Stimulated activated CD8-positive, alpha-beta memory T cell treated with anti-CD3 and anti-CD28 coated beads, Interleukin-15, amount 100 ng/mL, for 24 hours (primary cell): ENCODE measurements around the gene FAS.

Experiments used
- DNase-seq: peaks from one replicate; pipeline ENCODE4 v3.0.0-alpha.2; 2020; ENCODE audit warnings: low read depth

FAS gene

DNA sequence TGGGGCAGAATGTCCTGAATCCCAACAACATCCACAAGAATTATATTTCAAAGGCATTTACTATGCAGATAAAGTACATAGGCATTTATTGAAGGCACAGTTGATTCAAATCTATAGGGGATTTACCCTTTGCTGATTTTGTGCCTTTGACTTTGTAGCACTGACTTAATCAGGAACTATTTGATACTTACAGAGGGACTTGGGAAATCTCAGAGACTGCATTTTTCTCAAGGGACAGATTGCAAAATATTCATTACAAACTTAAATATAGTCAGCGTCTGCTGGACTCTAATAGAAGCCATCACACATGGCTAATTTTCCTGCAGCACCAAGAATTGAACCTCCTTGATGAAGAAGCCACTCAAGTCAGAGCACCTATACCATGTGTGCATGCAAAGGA is 44.9 kb downstream of the FAS start:
- DNase-seq, result no peak

GRCh38 chr10:89037096-89037495 is 46.5 kb downstream of the FAS start:
- DNase-seq, result no peak

GRCh38 chr10:89042562-89042961 is 52.0 kb downstream of the FAS start:
- no peak for DNase-seq

DNA sequence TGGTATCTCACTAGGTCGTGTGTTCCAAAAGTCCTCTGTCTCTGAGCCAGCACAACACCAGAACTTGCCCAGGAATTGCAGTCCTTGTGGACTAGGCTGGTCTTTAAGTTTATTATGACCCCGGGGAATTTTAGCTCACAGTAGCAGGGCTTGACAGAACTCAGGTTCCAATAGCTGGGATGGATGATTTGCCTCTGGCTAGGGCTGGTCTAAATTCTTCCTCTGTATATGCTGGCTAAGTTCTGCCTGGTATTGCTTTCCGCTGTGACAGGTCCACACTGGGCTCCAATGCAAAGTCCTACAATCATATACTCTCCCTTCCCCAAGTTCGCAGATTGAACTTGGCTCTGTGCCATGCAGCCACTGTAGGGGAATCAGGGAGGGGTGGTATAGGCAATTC is 52.5 kb downstream of the FAS start:
- no peak for DNase-seq

DNA sequence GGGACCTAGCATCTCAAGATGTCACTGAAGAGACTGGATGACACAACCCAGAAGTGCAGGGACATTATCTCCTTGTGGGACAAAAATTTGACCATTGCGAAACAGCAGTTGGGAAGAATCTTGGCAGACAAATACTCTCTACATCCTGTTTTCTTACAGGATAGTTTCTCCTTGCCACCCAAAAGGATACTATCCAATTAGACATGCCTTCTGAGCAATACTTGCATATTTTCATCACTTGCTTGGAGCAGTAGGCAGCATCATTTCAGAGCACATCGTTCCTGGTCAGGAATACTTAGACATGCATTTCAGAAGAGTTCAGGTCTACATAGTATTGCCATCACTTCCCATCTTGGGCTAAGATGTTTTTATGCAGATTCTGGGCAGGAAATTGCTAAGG is 56.8 kb downstream of the FAS start:
- no peak for DNase-seq

- DNase-seq, result no peak
Measured at GRCh38 chr10:89051593-89051992, 61.0 kb downstream of the FAS start.

DNA sequence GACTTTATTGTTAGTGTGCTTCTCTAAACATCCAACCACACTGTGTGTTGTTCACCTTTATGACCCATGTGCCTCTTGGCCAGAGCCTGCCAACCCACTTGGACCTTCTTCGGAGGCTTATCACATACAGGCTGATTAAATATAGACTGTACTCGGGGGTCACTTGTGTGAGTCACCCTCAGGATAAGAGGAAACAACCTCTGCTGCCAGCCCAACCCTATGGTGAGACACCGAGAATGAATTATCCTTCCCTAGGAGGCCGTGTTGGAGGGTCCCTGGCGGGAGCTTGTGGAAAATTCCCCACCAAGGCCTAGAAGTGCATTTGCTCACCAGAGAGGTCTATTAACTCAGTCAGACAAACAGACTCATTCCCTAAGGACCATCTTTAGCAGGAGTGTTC is 63.0 kb downstream of the FAS start:
- DNase-seq, result no peak

- DNase-seq, result no peak
Measured at GRCh38 chr10:89055159-89055558, 64.6 kb downstream of the FAS start.

DNA sequence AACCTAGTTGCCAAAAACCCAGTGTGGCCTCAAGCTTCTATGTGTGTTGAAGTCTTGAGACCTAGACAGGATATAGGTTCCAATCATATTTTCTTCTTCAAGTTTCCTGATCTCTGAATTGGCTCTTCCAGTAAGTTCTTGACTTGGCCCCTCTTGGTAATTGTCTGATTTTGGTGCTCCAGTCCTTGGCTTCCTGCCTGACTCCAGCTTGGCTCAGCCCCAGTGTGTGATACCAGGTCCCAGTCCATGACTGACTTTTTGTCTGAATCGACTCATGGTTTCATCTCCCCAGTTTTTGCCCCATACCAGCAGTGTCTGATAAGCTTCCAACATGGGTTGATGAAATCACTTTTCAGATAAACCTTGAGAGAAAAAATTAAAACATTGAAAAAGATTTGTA is 72.3 kb downstream of the FAS start:
- no peak for DNase-seq

DNA sequence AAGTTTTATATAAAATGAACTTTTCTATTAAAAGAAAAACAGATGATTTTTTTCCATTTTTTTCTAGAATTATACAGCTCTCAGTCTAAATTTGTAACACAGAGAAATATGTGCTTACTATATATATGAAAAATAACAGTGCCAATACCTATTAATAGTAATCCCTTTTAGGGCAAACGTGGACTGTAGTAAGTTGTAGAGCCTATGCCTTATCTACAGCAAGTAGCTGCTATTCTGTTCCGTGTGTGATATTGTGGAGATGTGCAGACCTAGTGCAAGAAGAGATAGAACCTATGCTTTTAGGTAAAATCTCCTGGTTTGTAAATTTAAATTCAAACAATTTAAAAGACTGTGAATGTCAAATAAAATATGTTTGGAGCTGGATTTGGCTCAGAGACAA is 72.9 kb downstream of the FAS start:
- DNase-seq, result no peak

DNA sequence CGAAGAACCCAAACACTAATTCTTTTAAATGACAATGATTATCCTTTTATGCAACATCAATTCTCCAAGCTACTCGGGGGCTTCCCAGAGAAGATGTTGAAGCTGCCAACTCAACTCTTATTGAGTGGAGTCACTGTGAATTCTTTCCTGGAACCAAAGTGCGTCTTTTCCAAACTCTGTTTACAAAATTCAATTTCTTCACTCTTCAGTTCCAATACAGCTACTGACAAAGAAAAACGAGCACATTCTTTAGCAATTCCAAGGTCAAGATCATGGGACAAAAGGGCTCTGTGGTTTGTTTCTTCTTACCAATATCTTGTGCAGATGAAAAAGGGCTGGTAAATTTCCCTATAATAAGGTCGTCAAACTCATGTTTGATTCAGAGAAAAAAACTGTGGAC is 74.2 kb downstream of the FAS start:
- no peak for DNase-seq
